ENCODE measurements around the gene TRIM10.

TRIM10 gene

DNA sequence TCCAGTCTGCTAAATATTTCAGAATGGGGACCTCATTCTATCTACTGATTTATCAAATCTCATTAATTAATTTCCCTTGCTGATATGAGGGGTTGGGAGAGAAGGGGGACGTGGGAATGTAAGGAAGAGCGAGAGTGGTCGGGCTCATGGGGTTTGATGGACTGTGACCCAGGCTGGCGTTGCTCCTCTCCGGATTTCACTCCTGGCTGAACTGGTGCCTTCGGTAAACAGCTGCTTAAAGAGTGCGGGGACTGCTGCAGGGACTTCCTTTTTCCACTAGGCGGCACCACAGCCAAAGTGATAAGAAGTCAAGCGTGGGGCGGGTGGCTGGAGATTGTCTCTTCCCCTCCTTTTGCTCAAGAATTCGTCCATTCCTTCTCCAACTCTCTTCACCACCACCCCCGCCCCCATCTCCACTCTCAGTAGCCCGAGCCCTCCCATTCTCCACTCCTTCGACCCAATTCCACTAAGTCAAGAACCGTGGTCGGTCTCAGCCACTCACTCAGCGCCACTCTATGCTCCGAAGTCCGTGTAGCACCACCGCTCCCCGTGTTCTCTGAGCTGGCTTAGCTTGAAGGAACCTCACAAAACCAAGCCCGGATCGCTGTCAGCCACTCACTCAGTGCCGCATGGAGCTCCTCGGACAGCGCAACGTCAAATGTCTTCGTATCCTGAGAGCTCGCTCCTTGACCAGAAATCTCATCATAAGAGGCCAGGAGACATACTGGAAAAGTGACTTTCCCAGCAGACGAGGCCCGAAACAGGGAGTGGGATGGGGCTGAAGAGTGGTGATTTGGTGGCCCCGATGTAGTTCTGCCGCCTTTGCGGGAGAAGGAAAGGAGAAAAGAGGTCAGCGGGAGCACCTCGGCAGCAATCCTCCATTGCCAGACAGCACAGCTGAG lies 57.8 kb downstream of the TRIM10 start:
- Mint-ChIP-seq H3K4me3 (peak overlapping the region; percentile 77 to 90), H3K9me3 (no peaks in the 10 kb centered on the region), H3K27ac (peak overlapping the region in 1 of 2 donors; percentile 68), H3K27me3 (peaks cover 84% of the 10 kb centered on the region), H3K4me1 (peaks cover 52% of the 10 kb centered on the region)
- DNase-seq (peak; percentile 81 to 83), ATAC-seq (peak; percentile 90)

GRCh38 chr6:30102414-30102969 lies 58.5 kb downstream of the TRIM10 start:
- H3K27ac Mint-ChIP-seq: no peak overlapping the region
- ATAC-seq (peak; percentile 60), DNase-seq (no peak)
- H3K27me3 Mint-ChIP-seq: peaks cover 84% of the 10 kb centered on the region
- H3K4me1 Mint-ChIP-seq: peaks cover 52% of the 10 kb centered on the region
- H3K9me3 Mint-ChIP-seq: no peaks in the 10 kb centered on the region
- peak overlapping the region; percentile 78 to 90 for H3K4me3 Mint-ChIP-seq
